MM.1S (cell line): ENCODE measurements around the gene CRY1.

ENCODE experiments used
- EZH2 ChIP-seq: fragments of 300-600 bp; sonication (generic); optimal IDR thresholded peaks from 2 replicates; pipeline ENCODE3; 2017; ENCODE audit warnings: low read depth, mild to moderate bottlenecking, antibody characterized with exemption, low read length, mixed read lengths
- EZH2phosphoT487 ChIP-seq: fragments of 300-600 bp; sonication (generic); IDR thresholded peaks from 2 replicates; pipeline ENCODE4 v1.6.1; 2018; ENCODE audit warnings: antibody characterized with exemption, low read length
- TF ChIP-seq, protein P1 (sequence below): fragments of 300-600 bp; sonication (generic); IDR thresholded peaks from 2 replicates; pipeline ENCODE4 v1.5.1; 2016; ENCODE audit warnings: antibody characterized with exemption, low read length, mixed read lengths

DNA sequence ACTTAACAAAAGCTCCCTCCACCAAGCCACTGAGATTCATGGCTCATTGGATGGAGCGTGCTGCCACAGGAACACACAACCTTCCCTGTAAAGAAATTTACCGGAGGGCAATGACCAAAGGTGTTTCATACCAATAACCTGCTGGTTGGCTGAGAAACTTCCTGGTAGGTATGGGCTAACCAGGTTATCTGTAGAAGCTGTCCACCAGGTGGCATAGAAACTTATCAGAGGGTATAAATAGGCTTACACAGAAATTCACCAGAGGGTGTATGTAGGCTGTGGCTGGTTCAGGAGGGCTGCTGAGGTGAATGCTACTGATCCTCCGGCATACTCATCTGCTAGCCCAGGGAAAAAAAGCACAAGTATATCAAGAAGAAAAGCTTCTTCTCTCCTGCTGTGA is 79.3 kb downstream of the CRY1 start:
- TF ChIP-seq, protein P1, sequence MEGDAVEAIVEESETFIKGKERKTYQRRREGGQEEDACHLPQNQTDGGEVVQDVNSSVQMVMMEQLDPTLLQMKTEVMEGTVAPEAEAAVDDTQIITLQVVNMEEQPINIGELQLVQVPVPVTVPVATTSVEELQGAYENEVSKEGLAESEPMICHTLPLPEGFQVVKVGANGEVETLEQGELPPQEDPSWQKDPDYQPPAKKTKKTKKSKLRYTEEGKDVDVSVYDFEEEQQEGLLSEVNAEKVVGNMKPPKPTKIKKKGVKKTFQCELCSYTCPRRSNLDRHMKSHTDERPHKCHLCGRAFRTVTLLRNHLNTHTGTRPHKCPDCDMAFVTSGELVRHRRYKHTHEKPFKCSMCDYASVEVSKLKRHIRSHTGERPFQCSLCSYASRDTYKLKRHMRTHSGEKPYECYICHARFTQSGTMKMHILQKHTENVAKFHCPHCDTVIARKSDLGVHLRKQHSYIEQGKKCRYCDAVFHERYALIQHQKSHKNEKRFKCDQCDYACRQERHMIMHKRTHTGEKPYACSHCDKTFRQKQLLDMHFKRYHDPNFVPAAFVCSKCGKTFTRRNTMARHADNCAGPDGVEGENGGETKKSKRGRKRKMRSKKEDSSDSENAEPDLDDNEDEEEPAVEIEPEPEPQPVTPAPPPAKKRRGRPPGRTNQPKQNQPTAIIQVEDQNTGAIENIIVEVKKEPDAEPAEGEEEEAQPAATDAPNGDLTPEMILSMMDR: peak; percentile 47
- TF ChIP-seq EZH2: no peak
- TF ChIP-seq EZH2phosphoT487: no peak
